Activated CD4-positive, CD25-positive, alpha-beta regulatory T cell treated with anti-CD3 and anti-CD28 coated beads, Interleukin-2, amount 50 U/mL, for 16 hours (primary cell): ENCODE data around the gene C3orf49.

Experiments used
- DNase-seq: peaks from one replicate; pipeline ENCODE4 v3.0.0-alpha.2; 2020; ENCODE audit warnings: low read depth, low spot score

C3orf49 gene

GRCh38 chr3:63849175-63849574 is 30.1 kb downstream of the C3orf49 start:
- DNase-seq = no peak

- no peak for DNase-seq
Observed at GRCh38 chr3:63851287-63851686, 32.2 kb downstream of the C3orf49 start.

DNA sequence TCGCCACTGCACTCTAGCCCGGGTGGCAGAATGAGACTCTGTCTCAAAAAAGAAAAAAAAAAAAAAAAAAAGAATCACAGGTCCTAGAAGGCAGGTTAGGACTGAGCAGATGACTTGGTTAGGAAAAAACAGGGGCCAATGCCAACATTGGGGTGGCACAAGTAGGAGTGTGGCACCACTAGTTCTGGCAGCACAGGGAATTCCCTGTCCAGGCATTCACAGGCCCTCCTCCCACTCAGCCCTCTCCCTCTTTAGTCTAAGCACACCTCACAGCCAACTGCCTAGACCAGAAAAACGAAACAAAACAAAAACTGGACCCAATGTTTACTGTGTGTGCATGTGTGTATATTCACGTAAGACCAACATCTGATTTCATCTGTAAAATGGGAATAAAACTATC is 34.0 kb downstream of the C3orf49 start:
- no peak for DNase-seq

- DNase-seq = no peak
Observed at GRCh38 chr3:63855333-63855940, 36.3 kb downstream of the C3orf49 start.

- no peak for DNase-seq
Observed at GRCh38 chr3:63857311-63857710, 38.2 kb downstream of the C3orf49 start.

DNA sequence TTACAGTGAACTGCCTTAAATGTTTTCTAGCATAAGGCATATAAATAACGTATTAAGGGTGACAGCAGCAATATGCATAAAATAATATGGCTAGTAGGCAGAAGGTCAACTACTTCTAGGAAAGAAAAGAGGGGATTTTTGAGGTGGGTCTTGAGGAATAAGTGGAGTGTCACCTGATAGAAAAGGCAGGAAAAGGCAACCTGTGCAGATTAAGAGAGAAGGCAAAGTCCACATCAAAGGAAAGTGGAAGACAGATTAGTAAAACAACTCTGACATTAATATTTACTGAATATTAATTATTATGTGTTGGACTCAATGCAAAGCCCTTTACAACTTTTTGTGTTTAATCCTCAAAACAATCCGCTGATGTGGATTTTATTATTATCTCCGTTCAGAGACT is 41.7 kb downstream of the C3orf49 start:
- DNase-seq = no peak

DNA sequence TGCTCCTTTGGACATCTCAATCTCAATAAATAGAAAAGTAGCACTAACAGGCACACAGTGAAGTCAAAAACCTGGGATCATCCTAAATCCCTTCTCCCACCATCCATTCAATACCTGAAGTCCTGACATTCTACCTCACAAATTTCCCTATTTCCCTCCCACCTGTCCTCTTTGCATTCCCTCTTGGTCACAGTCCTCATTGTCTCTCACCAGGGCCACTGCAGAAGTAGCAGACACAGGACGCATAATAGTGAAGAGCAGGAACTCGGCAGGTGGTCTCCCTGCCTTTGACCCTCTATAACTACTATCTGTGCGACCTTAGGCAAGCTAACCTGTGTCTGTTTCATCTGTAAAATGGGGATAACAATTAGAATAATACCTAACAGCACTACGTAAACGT is 42.2 kb downstream of the C3orf49 start:
- DNase-seq = no peak

DNA sequence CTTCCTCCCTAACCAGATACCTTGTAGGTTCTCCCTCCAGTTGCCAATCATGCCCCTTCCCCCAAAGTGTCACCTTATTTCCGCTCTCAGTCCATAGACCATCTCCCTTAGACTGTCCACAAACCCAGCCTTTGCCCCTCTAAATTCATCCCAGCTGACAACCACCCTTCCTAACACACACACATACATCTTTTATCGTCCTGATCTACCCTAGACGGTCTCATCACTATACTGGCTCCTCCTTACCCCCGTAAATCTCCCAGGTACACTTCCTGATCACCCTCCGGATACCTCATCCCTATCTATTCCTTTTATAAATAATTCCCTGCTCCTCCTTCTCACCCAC is 43.7 kb downstream of the C3orf49 start:
- DNase-seq = no peak

DNA sequence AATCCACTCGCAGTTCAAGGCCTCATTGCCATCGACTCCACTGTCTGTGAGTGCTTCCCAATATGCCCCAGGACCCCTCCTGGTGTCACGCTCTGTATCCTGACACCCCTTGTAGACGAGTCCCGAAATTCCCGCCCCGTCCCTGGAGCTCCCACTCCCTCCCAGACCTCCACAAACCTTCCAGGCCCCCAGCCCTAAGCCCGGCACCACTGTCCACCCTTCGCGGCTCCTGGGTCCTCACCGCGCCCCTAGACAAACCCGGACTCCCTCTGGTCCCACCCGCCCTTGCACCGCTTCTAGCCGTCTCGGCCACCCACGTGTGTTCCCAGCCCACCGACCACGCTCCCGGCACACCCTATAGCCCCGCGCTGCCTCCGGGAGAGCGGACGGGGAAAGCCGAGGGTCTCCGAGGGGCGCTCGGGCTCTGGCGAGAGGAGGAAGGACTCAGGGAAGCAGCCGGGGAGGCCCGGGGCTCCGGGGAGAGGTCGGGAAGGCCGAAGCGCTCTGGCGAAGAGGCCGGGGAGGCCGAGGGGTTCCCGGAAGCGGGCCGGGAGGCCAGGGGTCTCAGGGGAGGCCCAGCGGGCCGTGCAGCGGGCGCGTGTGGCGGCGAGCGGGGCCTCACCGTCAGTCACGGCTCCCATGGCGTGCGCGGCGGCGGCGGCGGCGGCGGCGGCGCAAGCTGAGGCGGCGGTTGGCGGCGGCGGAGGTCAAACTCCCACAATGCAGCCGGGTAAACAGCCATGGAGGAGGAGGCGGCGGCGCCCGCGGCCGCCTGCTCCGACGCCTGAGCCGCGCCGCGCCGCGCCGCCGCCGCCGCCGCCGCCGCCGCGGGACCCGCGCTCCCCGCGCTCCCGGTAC is 44.3 kb downstream of the C3orf49 start, which contains the start of the genes ATXN7 and THOC7:
Gene ATXN7 (plus strand): TSS at position 718 of the 858 bp plus-strand sequence. CDS start 48,732 bp downstream, outside the sequence.
Gene THOC7 (minus strand): TSS at position 656 of the 858 bp plus-strand sequence. CDS start 15 bp downstream, at position 641.
- DNase-seq = peak; percentile 38

- no peak for DNase-seq
Observed at GRCh38 chr3:63864008-63864964, 45.2 kb downstream of the C3orf49 start.

GRCh38 chr3:63864965-63865327 is 45.8 kb downstream of the C3orf49 start:
- DNase-seq = no peak

DNA sequence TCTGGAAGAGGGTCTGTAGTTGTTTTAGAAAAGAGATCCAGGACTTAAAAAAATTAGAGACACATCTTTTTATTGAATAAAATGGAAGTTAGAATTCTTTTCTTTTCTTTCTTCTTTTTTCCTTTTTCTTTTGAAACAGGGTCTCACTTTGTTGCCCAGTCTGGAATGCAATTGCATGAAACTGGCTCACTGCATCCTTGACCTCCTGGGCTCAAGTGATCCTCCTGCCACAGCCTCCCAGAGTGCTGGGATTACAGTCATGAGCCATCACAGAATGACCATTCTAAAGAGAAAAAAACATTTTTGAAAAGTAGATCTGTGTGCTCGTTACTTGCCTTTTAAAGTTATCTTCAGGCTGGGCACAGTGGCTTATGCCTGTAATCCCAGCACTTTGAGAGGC is 48.1 kb downstream of the C3orf49 start:
- DNase-seq = no peak

- no peak for DNase-seq
Observed at GRCh38 chr3:63869940-63870614, 51.0 kb downstream of the C3orf49 start.

DNA sequence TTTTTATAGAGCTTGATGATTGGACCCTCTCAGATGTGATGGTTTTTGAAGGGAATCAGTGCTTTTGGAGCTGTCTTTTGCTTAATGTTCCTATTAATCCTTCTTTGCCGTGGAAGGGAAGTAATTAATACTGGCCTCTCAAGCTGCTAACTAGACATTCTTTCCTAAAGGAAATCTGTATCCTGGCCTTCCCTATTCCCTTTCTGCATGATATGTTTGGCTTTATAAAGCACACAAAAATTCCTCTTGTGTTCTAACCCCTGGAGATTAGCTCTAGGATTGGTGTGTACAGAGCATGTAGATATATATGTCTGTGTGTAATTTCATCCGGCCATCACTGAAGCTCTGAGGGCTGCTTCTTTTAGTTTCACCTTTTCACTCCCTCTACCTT is 51.5 kb downstream of the C3orf49 start:
- DNase-seq = no peak

GRCh38 chr3:63872135-63872924 is 53.2 kb downstream of the C3orf49 start:
- DNase-seq = no peak

DNA sequence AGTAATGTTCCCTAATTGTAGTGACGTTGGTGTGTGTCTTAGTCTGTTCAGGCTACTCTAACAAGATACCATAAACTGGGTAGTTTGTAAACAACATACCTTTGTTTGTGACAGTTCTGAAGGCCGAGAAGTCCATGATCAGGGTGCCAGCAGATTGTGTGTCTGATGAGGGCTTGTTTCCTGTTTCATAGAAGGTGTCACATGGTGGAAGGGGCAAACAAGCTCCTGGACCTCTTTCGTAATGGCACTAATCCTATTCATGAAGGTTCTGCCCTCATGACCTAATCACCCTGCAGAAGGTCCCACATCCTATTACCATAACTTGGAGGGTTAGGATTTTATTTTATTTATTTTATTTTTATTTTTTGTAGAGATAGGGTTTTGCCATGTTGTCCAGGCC is 55.7 kb downstream of the C3orf49 start:
- DNase-seq = no peak

GRCh38 chr3:63875510-63875909 is 56.4 kb downstream of the C3orf49 start:
- no peak for DNase-seq

DNA sequence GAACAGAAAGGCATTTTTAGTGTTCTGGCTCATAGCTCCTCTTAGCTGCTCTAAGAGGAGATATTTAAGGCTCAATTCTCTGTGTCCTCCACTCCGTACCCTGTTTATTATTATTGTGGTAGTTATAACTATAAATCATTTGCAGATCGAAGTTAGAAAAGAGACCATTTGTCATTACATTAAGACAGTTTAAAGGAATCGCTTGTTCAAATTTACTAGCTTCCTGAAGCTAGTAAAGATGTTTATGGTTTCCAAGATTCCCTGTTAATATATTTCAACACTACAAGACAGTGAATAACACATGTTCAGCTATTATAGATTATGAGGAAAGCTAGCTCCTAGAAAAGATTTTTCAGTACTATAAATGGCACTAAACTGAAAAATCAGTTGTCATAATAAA is 57.2 kb downstream of the C3orf49 start:
- no peak for DNase-seq

DNA sequence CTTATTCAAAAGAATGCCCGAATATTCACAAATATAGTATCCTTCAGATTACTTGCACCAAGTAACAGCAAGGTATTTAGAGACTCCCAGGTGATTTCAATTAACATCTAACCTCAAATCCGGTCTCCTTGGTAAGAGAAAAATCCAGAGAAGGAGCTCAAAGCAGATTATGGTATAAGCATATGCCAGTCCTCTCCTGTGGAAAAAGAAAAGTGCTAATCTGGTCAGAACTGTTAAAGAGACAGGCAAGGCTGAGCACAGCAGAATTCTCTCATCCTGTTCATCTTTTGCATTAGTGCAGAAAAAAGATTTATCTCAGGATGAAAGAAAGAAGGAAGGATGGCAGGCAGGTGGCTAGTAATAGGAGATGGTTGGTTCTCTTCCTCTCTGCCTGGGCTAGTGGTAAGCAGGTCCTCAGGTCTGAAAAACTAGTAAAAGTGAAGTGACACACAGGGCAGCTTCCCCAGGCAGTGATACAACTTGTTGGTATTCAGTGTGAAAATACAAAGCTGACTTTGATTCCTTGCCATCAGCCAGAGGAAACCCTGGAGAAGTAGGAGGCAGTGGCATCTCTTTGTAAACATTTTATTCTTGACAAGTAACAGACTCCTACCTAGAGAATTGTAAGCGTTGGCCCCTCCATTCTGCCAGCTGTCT is 58.8 kb downstream of the C3orf49 start:
- DNase-seq = no peak

DNA sequence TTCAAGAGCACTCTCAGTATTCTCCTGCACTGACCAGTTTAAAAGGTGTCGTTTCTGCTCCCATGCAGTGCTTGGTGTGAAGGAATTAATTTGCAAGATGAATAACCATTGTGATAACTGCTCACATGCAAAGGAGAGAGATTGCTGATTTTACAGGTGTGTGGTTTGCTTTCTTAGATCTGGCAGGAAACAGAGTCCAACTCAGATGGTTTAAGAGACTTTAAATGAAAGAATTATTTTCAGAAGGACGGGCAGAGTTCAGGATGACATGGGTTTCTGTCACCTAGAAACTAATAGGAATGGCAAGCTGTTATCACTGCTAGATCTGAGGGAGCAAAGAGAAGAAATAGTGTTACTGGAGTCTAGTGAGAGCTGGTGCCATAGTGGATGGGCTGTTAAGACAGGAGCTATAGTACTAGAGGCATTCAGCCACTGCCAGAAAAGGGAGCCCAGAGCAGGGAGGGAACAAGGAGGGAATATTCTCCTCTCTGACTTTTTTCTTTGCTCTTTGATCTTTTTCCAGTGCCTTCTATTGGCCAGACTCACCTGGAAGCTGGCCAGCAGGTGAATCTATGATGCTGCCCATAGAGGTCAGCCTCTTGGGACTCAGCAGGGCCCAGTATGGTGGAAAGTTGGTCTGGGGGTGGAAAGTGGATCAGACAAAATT is 59.4 kb downstream of the C3orf49 start:
- DNase-seq = no peak
